Measurements from ENCODE around the gene AUTS2.

AUTS2 gene

DNA sequence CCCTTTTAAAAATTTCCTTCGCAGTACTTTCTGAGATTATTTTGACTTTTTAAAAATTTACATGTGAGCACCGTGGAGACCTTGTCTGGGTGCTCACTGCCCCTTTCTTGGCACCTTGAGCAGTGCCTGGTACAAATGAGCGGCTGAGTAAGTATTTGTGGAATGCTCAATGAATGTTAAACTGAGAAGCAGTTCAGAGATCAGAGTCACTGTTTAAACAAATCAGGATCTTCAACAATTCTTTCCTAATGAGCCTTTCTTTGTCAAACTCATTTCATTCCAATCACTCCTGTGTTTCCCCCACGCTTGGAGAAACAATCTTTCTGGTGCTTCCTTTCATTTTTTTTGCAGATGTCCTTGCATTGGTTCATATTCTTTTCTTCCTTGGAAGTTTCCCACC is 922.3 kb downstream of the AUTS2 start:
- no peaks in the 10 kb centered on the region for H3K9me3 ChIP-seq (ENCODE audit: control insufficient read depth in 2 of 2, low read length in 2 of 2)
- no peaks in the 10 kb centered on the region for H3K27me3 ChIP-seq (ENCODE audit: control insufficient read depth in 1 of 2, insufficient read depth in 2 of 2, low read length in 2 of 2)
- H3K27ac ChIP-seq (ENCODE audit: low read length): no peak overlapping the region
- H3K36me3 ChIP-seq (ENCODE audit: control insufficient read depth in 2 of 2, insufficient read depth in 2 of 2, low read length in 2 of 2): no peaks in the 10 kb centered on the region
- peaks cover 9% of the 10 kb centered on the region for H3K4me1 ChIP-seq (ENCODE audit: control insufficient read depth, insufficient read depth, low read length)
- H3K4me3 ChIP-seq (ENCODE audit: low read length in 2 of 2): no peak overlapping the region
- H3K9ac ChIP-seq (ENCODE audit: low read length in 2 of 2): no peak overlapping the region

DNA sequence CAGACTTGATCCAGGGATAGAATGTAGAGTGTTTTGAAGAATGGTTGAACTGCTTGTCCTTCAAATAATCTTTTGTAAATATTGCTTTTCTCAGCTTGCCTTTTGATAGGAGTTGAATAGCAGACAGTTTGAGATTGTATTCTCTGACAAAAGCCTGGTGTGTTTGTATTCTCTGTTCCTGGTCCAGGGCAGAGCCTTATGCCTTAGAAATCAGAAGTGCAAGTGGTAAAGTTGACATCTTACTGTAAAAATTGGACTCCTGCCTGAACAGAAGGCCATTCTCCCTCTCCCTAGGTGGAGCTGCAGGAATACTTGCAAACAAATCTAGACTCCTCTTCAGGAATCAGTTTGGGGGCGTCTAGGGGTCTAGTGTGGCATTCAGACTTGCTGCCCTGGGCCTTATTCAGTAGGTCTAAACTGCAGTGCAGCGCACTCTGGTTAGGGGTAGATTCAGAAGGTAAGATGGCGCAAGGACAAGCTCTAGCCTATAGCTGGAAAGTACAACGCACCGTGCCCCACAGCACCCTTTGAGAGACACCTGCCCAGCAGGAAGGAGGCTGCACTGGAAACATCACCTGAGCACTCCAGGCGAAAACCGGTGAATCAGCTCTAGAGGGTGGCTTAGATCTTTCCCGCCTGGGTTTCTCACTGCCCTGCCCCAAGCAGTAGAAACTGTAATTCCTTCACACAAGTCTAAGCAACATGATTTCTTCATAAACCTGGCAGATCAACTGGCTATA is 925.1 kb downstream of the AUTS2 start:
- Histone ChIP-seq H3K4me3 (ENCODE audit: low read length in 2 of 2) (no peak overlapping the region), H3K4me1 (ENCODE audit: control insufficient read depth, insufficient read depth, low read length) (peaks cover 9% of the 10 kb centered on the region), H3K27me3 (ENCODE audit: control insufficient read depth in 1 of 2, insufficient read depth in 2 of 2, low read length in 2 of 2) (no peaks in the 10 kb centered on the region)

DNA sequence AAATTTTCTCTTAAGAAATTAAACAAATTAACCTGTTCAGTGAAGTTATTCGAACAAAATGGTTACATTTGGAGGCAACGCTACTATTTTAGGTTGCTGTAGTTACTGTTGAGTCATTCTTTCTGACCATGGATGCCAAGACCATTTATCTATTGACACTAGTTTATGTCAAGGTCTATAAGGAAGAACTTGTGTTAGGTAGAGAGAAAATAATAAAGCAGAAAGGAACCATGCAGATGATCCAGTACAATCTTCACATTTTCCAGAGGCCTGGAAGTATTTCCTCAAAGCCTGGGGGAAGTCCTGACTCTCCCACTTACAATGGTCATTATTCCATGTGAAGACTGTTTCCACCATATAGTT is 925.7 kb downstream of the AUTS2 start:
- H3K27me3 ChIP-seq (ENCODE audit: control insufficient read depth in 1 of 2, insufficient read depth in 2 of 2, low read length in 2 of 2): no peaks in the 10 kb centered on the region
- no peak overlapping the region for H3K9ac ChIP-seq (ENCODE audit: low read length in 2 of 2)
- no peaks in the 10 kb centered on the region for H3K9me3 ChIP-seq (ENCODE audit: control insufficient read depth in 2 of 2, low read length in 2 of 2)
- H3K36me3 ChIP-seq (ENCODE audit: control insufficient read depth in 2 of 2, insufficient read depth in 2 of 2, low read length in 2 of 2): no peaks in the 10 kb centered on the region
- H3K4me3 ChIP-seq (ENCODE audit: low read length in 2 of 2): no peak overlapping the region
- no peak overlapping the region for H3K27ac ChIP-seq (ENCODE audit: low read length)
- H3K4me1 ChIP-seq (ENCODE audit: control insufficient read depth, insufficient read depth, low read length): peaks cover 9% of the 10 kb centered on the region

More for the DNA sequence above, 925.1 kb downstream of the AUTS2 start:
- H3K27ac ChIP-seq (ENCODE audit: low read length): no peak overlapping the region
- H3K36me3 ChIP-seq (ENCODE audit: control insufficient read depth in 2 of 2, insufficient read depth in 2 of 2, low read length in 2 of 2): no peaks in the 10 kb centered on the region
- no peaks in the 10 kb centered on the region for H3K9me3 ChIP-seq (ENCODE audit: control insufficient read depth in 2 of 2, low read length in 2 of 2)
- H3K9ac ChIP-seq (ENCODE audit: low read length in 2 of 2): no peak overlapping the region

DNA sequence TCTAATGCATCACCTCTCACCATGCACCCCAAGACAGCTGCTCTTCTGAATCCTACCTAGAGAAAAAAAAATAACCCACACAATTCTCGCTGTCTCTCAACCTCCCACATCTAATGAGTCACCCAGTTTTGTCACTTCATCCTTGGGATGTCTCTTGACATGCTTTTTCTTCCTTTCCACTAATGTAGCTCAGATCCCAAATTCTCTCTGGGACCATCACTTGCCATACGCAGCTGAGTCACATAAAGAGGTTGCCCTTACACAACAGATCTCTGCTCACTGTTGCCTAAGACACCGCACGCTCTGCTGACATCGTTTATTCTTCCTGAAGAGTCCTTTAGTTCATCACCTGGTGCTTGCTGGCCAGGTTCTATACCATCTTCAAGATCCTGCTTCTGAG is 927.7 kb downstream of the AUTS2 start:
- Histone ChIP-seq H3K27me3 (ENCODE audit: control insufficient read depth in 1 of 2, insufficient read depth in 2 of 2, low read length in 2 of 2) (no peaks in the 10 kb centered on the region), H3K27ac (ENCODE audit: low read length) (no peak overlapping the region), H3K36me3 (ENCODE audit: control insufficient read depth in 2 of 2, insufficient read depth in 2 of 2, low read length in 2 of 2) (no peaks in the 10 kb centered on the region), H3K4me1 (ENCODE audit: control insufficient read depth, insufficient read depth, low read length) (peaks cover 4% of the 10 kb centered on the region), H3K9me3 (ENCODE audit: control insufficient read depth in 2 of 2, low read length in 2 of 2) (no peaks in the 10 kb centered on the region), H3K9ac (ENCODE audit: low read length in 2 of 2) (no peak overlapping the region), H3K4me3 (ENCODE audit: low read length in 2 of 2) (no peak overlapping the region)

DNA sequence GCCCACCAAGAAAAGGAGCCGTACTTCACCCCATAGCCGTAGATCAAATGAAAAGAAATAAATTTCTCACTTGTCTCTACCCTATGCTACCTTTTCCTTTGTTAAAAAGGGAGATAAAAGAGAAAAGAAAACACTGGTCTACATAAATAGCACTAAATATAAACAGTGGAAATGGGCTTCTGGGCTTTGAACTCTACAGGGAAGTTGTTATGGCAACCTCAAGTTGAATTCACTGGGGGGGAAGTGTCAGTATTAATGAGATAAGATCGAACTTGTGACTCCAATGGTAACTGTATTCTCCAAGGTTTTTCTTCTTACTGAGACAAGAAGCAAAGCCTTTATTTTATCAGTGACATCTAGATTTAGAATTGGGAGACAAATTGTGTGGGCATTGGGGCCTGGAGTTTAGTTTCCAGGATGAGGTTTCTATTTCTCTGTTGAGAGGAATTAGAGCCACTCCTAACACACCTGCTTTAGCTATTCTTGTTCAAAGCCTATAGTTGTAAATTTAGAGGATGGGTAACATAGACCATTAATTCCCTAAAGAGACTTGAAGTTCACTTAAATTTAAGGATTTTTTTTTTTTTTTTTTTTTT is 929.3 kb downstream of the AUTS2 start:
- Histone ChIP-seq H3K27ac (ENCODE audit: low read length) (no peak overlapping the region), H3K4me3 (ENCODE audit: low read length in 2 of 2) (no peak overlapping the region), H3K9ac (ENCODE audit: low read length in 2 of 2) (no peak overlapping the region), H3K9me3 (ENCODE audit: control insufficient read depth in 2 of 2, low read length in 2 of 2) (no peaks in the 10 kb centered on the region), H3K4me1 (ENCODE audit: control insufficient read depth, insufficient read depth, low read length) (peaks cover 4% of the 10 kb centered on the region), H3K36me3 (ENCODE audit: control insufficient read depth in 2 of 2, insufficient read depth in 2 of 2, low read length in 2 of 2) (no peaks in the 10 kb centered on the region), H3K27me3 (ENCODE audit: control insufficient read depth in 1 of 2, insufficient read depth in 2 of 2, low read length in 2 of 2) (no peaks in the 10 kb centered on the region)

DNA sequence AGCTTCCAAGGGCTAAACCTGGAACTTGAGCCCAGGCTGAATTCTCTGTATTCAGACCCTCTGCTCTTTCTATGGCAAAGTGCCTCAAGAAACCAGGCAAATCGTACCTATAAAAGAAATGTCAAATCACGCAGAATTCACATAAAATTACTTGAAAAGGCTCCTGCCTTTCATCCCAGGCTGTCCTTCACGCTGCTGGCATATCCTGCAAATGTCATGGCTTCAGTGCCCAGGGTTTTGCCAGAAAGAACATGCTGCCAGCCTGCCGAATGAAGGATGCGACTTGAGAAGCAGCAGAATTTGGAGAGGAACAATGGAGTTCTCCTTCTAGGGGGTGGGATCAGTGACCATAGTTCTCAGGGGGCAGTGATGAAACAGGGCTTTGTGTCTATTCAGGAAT is 931.2 kb downstream of the AUTS2 start:
- Histone ChIP-seq H3K4me1 (ENCODE audit: control insufficient read depth, insufficient read depth, low read length) (no peaks in the 10 kb centered on the region), H3K9me3 (ENCODE audit: control insufficient read depth in 2 of 2, low read length in 2 of 2) (no peaks in the 10 kb centered on the region), H3K9ac (ENCODE audit: low read length in 2 of 2) (no peak overlapping the region), H3K36me3 (ENCODE audit: control insufficient read depth in 2 of 2, insufficient read depth in 2 of 2, low read length in 2 of 2) (no peaks in the 10 kb centered on the region), H3K27me3 (ENCODE audit: control insufficient read depth in 1 of 2, insufficient read depth in 2 of 2, low read length in 2 of 2) (no peaks in the 10 kb centered on the region), H3K4me3 (ENCODE audit: low read length in 2 of 2) (no peak overlapping the region), H3K27ac (ENCODE audit: low read length) (no peak overlapping the region)

DNA sequence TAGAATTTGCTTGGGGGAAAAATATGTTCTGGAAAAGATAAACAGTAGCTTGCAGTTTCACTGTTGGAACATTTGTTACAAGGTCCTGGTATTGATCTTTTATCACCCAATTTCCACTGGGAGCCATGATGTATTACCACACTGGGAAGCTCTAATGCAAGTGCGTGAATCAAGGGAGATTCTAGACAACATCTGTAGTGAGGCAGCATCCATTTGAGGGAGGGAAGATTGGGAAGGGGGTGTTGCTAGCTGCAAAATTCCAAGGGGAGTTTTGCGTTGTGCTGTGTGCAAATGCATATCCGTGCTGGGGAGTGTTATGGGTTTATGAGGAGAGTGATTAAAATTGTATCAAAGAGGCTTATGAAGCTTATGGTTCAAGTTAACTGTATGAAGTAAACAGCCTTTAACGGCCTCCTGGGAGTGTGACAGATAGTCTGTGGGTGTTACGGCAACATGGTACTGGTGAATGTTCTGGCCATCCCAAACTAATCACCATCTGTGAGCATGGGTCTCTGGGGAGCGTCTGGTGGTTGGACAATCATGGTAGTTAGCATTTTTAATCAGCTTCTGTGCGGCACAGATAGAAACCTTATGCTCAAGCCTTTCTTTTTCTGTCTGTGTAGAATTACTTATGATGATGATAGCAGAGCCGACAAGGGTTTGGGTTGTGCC is 931.8 kb downstream of the AUTS2 start:
- H3K4me3 ChIP-seq (ENCODE audit: low read length in 2 of 2): no peak overlapping the region
- no peak overlapping the region for H3K9ac ChIP-seq (ENCODE audit: low read length in 2 of 2)
- no peaks in the 10 kb centered on the region for H3K36me3 ChIP-seq (ENCODE audit: control insufficient read depth in 2 of 2, insufficient read depth in 2 of 2, low read length in 2 of 2)
- no peaks in the 10 kb centered on the region for H3K4me1 ChIP-seq (ENCODE audit: control insufficient read depth, insufficient read depth, low read length)
- no peaks in the 10 kb centered on the region for H3K27me3 ChIP-seq (ENCODE audit: control insufficient read depth in 1 of 2, insufficient read depth in 2 of 2, low read length in 2 of 2)
- no peaks in the 10 kb centered on the region for H3K9me3 ChIP-seq (ENCODE audit: control insufficient read depth in 2 of 2, low read length in 2 of 2)
- no peak overlapping the region for H3K27ac ChIP-seq (ENCODE audit: low read length)

DNA sequence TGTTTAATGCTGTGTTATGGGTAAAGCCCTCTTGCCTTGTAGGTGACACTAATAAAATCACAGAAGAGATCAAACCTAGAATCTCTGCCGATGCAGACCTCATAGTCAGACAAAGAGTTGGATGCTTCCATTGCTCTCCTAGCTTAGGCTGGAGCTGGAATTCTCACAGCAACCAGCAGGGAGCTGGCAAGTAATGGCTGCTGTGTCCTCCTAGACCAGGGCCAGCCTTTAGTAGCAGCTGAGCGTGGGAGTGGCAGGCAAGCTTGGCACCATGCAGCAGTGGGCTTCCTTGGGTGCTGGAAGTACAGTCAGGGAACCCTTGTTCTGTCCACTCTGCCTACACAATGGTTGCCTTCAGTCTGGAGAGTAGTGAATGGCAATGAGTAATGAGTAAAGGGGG is 935.3 kb downstream of the AUTS2 start:
- Histone ChIP-seq H3K4me1 (ENCODE audit: control insufficient read depth, insufficient read depth, low read length) (no peaks in the 10 kb centered on the region), H3K27me3 (ENCODE audit: control insufficient read depth in 1 of 2, insufficient read depth in 2 of 2, low read length in 2 of 2) (no peaks in the 10 kb centered on the region), H3K4me3 (ENCODE audit: low read length in 2 of 2) (no peak overlapping the region), H3K36me3 (ENCODE audit: control insufficient read depth in 2 of 2, insufficient read depth in 2 of 2, low read length in 2 of 2) (no peaks in the 10 kb centered on the region), H3K27ac (ENCODE audit: low read length) (no peak overlapping the region), H3K9me3 (ENCODE audit: control insufficient read depth in 2 of 2, low read length in 2 of 2) (no peaks in the 10 kb centered on the region), H3K9ac (ENCODE audit: low read length in 2 of 2) (no peak overlapping the region)

DNA sequence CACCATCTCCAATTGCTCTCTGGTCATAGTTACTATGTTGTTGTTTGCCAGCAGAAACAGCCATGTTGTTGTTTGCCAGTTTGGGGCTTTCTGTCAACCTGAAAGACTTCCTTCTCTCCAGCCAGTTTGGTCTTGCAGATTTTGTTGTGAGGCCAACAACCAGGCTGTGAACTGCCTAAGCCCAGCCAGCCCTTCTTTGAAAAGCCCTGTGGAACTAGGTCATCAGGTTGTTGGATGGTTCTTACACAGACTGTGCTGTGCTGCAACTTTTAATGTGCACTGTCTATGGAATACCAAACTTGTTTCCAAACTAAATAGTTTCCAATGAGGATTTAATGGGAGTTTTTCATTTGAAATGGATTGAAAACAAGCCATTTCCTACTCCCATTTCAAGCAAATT is 940.9 kb downstream of the AUTS2 start:
- Histone ChIP-seq H3K9ac (ENCODE audit: low read length in 2 of 2) (no peak overlapping the region), H3K27me3 (ENCODE audit: control insufficient read depth in 1 of 2, insufficient read depth in 2 of 2, low read length in 2 of 2) (no peaks in the 10 kb centered on the region), H3K4me1 (ENCODE audit: control insufficient read depth, insufficient read depth, low read length) (peaks cover 3% of the 10 kb centered on the region), H3K4me3 (ENCODE audit: low read length in 2 of 2) (no peak overlapping the region), H3K27ac (ENCODE audit: low read length) (no peak overlapping the region), H3K9me3 (ENCODE audit: control insufficient read depth in 2 of 2, low read length in 2 of 2) (no peaks in the 10 kb centered on the region), H3K36me3 (ENCODE audit: control insufficient read depth in 2 of 2, insufficient read depth in 2 of 2, low read length in 2 of 2) (no peaks in the 10 kb centered on the region)

DNA sequence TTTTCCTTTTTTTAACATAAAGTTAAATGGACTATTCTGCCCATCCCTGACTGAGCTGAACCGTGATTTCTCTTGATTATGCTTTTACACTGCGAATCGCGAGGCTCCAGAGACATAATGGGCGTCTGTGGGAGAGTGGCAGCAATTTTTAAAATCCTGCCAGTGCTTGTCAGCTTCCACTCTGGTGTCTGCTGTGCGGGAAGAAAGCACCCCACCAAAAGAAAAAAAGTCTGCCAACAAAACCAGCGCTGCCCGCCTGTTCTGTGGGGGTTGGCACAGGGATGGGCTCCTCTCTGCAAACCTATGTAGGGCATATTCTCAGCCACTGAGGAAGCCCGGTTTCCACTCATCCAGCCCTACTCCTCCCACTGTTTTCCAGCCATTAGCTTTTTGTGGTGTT is 941.3 kb downstream of the AUTS2 start:
- H3K36me3 ChIP-seq (ENCODE audit: control insufficient read depth in 2 of 2, insufficient read depth in 2 of 2, low read length in 2 of 2): no peaks in the 10 kb centered on the region
- no peaks in the 10 kb centered on the region for H3K9me3 ChIP-seq (ENCODE audit: control insufficient read depth in 2 of 2, low read length in 2 of 2)
- H3K4me1 ChIP-seq (ENCODE audit: control insufficient read depth, insufficient read depth, low read length): peaks cover 3% of the 10 kb centered on the region
- no peak overlapping the region for H3K4me3 ChIP-seq (ENCODE audit: low read length in 2 of 2)
- H3K9ac ChIP-seq (ENCODE audit: low read length in 2 of 2): no peak overlapping the region
- H3K27me3 ChIP-seq (ENCODE audit: control insufficient read depth in 1 of 2, insufficient read depth in 2 of 2, low read length in 2 of 2): no peaks in the 10 kb centered on the region
- no peak overlapping the region for H3K27ac ChIP-seq (ENCODE audit: low read length)

DNA sequence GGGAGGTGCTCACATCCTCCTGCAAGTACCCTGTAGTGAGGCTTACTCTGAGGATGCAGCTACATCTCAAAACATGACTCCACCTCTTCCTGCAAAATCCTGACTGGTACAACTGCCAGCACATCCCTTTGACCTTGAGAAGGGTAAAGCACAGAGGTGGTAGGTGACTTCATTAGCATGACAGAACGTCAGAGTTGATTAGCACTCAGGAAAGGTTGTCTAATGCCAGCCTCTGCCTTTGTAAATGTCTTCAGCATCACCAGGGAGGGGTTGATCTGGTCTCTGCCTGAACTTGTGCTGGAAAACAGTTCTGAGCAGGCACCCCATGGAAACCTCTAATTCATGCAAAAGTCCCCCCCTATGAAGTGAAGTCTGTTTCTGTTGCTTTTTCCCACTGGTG is 942.4 kb downstream of the AUTS2 start:
- Histone ChIP-seq H3K9ac (ENCODE audit: low read length in 2 of 2) (no peak overlapping the region), H3K27me3 (ENCODE audit: control insufficient read depth in 1 of 2, insufficient read depth in 2 of 2, low read length in 2 of 2) (no peaks in the 10 kb centered on the region), H3K27ac (ENCODE audit: low read length) (no peak overlapping the region), H3K9me3 (ENCODE audit: control insufficient read depth in 2 of 2, low read length in 2 of 2) (no peaks in the 10 kb centered on the region), H3K4me1 (ENCODE audit: control insufficient read depth, insufficient read depth, low read length) (peaks cover 3% of the 10 kb centered on the region), H3K36me3 (ENCODE audit: control insufficient read depth in 2 of 2, insufficient read depth in 2 of 2, low read length in 2 of 2) (no peaks in the 10 kb centered on the region), H3K4me3 (ENCODE audit: low read length in 2 of 2) (no peak overlapping the region)
